SK-N-SH treated with all-trans-retinoic acid at 6 μM for 48 hours (cell line): ENCODE results near the gene GLA.
A peak's percentile ranks its signal among the peaks of the same experiment; 100 is the strongest.

ENCODE experiments used
- ATAC-seq: fragments of 200-7000 bp; cut with Tn5 transposase; 3 replicates; pipeline ENCODE4 v1.9.1; 2020; ENCODE audit warnings: mild to moderate bottlenecking, moderate library complexity
- BACH2 ChIP-seq: fragments of 250-450 bp; sonication (Bioruptor Pico); IDR thresholded peaks from 2 replicates; pipeline ENCODE4 v1.9.0; 2021; ENCODE audit warnings: mild to moderate bottlenecking, borderline replicate concordance
- GLIS3 ChIP-seq: fragments of 250-450 bp; sonication (Bioruptor Pico); IDR thresholded peaks from 2 replicates; pipeline ENCODE4 v1.5.0; 2020; ENCODE audit warnings: mild to moderate bottlenecking, moderate library complexity
- OSR1 ChIP-seq: fragments of 250-450 bp; sonication (Bioruptor Pico); IDR thresholded peaks from 2 replicates; pipeline ENCODE4 v1.8.0; 2022; ENCODE audit warnings: moderate library complexity, mild to moderate bottlenecking, inconsistent platforms
- RARB ChIP-seq: fragments of 250-450 bp; sonication (Bioruptor Pico); IDR thresholded peaks from 2 replicates; pipeline ENCODE4 v1.8.0; 2021; ENCODE audit warnings: mild to moderate bottlenecking, moderate library complexity
- SNAI2 ChIP-seq: fragments of 250-450 bp; sonication (Bioruptor Pico); IDR thresholded peaks from 2 replicates; pipeline ENCODE4 v1.5.0; 2020; ENCODE audit warnings: mild to moderate bottlenecking, moderate library complexity
- TOX ChIP-seq: fragments of 250-450 bp; sonication (Bioruptor Pico); IDR thresholded peaks from 2 replicates; pipeline ENCODE4 v1.8.0; 2021; ENCODE audit warnings: mild to moderate bottlenecking, moderate library complexity, borderline replicate concordance
- TSHZ2 ChIP-seq: fragments of 250-450 bp; sonication (Bioruptor Pico); IDR thresholded peaks from 2 replicates; pipeline ENCODE4 v1.5.0; 2020; ENCODE audit warnings: mild to moderate bottlenecking, moderate library complexity
- ZC3H10 ChIP-seq: fragments of 250-450 bp; sonication (Bioruptor Pico); IDR thresholded peaks from 2 replicates; pipeline ENCODE4 v1.5.1; 2021; ENCODE audit warnings: mild to moderate bottlenecking, moderate library complexity
- ZNF8 ChIP-seq: fragments of 450-650 bp; formaldehyde crosslinking; IDR thresholded peaks from 2 replicates; pipeline ENCODE4 v1.5.0; 2020; ENCODE audit warnings: mild to moderate bottlenecking, moderate library complexity

The GLA gene

GRCh38 chrX:101347859-101348451 is 59.8 kb downstream of the GLA start:
- peak; percentile 58 for ATAC-seq
- TF ChIP-seq BACH2 (CRISPR knock-in tag) (no peak), SNAI2 (CRISPR knock-in tag) (no peak), RARB (no peak), OSR1 (no peak), GLIS3 (CRISPR knock-in tag) (no peak), TOX (CRISPR knock-in tag) (no peak), ZC3H10 (no peak), ZNF8 (CRISPR knock-in tag) (no peak), TSHZ2 (CRISPR knock-in tag) (no peak)
